Upper lobe of left lung (tissue), 6 donors: ENCODE measurements around the gene THBD. TPM values are rescaled to one million over a fixed set of nuclear protein-coding genes. Genes with fewer than 3 reads are reported as not detected.
A peak's percentile ranks its signal among the peaks of the same experiment; 100 is the strongest.

ENCODE experiments used
- ATAC-seq, 2 donors: fragments of 200-7000 bp; cut with Tn5 transposase; one replicate each; pipeline ENCODE4 v1.9.1; 2022; ENCODE audit warnings: mild to moderate bottlenecking in 2 of 2, moderate library complexity in 2 of 2; ENCODE audit not compliant: low FRiP score in 2 of 2
- DNase-seq, 2 donors: peaks; one replicate each; pipeline ENCODE4 v3.0.0-alpha.2; 2019 to 2020
- H3K27ac ChIP-seq, 4 donors: fragments of 200-600 bp; sonication (generic); one replicate each; pipeline ENCODE4 v1.5.1; 2016 to 2019
- H3K27me3 ChIP-seq, 4 donors: fragments of 200-600 bp; sonication (generic); one replicate each; pipeline ENCODE4 v1.5.1; 2017 to 2019
- H3K36me3 ChIP-seq, 4 donors: fragments of 200-600 bp; sonication (generic); one replicate each; pipeline ENCODE4 v1.5.1; 2016 to 2019
- H3K4me1 ChIP-seq, 4 donors: fragments of 200-600 bp; sonication (generic); one replicate each; pipeline ENCODE4 v1.5.1; 2018 to 2019
- H3K4me3 ChIP-seq, 4 donors: fragments of 200-600 bp; sonication (generic); one replicate each; pipeline ENCODE4 v1.5.1; 2017 to 2019; ENCODE audit warnings: mild to moderate bottlenecking in 2 of 4, moderate library complexity in 1 of 4
- H3K9me3 ChIP-seq, 4 donors: fragments of 200-600 bp; sonication (generic); one replicate each; pipeline ENCODE4 v1.5.1; 2018 to 2019
- EP300 ChIP-seq, 4 donors: sonication (generic); formaldehyde crosslinking; IDR thresholded peaks; one replicate each; pipeline ENCODE4 v1.5.1; 2017; ENCODE audit warnings: antibody characterized with exemption in 4 of 4, control low read depth in 2 of 4
- POLR2A ChIP-seq, 4 donors: fragments of 450-650 bp; IDR thresholded peaks; one replicate each; pipeline ENCODE4 v1.5.1; 2016 to 2017; ENCODE audit warnings: antibody characterized with exemption in 4 of 4, mild to moderate bottlenecking in 2 of 4
- POLR2AphosphoS5 ChIP-seq, 2 donors: sonication (generic); formaldehyde crosslinking; IDR thresholded peaks; one replicate each; pipeline ENCODE4 v1.5.1; 2017; ENCODE audit warnings: antibody characterized with exemption in 2 of 2
- WGBS, 2 donors: methylation state at CpG; one replicate each; pipeline ENCODE4 v1.1.5; 2017 to 2018; 5-methylcytosine and 5-hydroxymethylcytosine counted together
- total RNA-seq, 6 donors: library from RNA; depleted of rRNA in 4 of 6; stranded (reverse); fragments of >200 nt in 4 of 6; gene quantifications; one replicate each; pipeline versions ENCODE4 v1.1.0 to v1.2.1, GENCODE V29; 2016 to 2021
- TF ChIP-seq, protein P1 (sequence below), 6 experiments: fragments of 450-650 bp in 4 of 6; fragments of 200-600 bp in 2 of 6; sonication (generic) in 2 of 6; IDR thresholded peaks; one replicate each; pipeline ENCODE4 v1.5.1; 2016 to 2019; ENCODE audit warnings: antibody characterized with exemption in 6 of 6
- donor health status: DM: no; HTN: no; CAD: no; lungs with moderate emphysema.
- donor health status: DM: no; HTN: yes; CAD: no; lungs with severe emphysema.

The THBD gene
- total RNA-seq, 6 donors from 2014 or later: 17.8 to 235 (median 88.1) TPM

DNA sequence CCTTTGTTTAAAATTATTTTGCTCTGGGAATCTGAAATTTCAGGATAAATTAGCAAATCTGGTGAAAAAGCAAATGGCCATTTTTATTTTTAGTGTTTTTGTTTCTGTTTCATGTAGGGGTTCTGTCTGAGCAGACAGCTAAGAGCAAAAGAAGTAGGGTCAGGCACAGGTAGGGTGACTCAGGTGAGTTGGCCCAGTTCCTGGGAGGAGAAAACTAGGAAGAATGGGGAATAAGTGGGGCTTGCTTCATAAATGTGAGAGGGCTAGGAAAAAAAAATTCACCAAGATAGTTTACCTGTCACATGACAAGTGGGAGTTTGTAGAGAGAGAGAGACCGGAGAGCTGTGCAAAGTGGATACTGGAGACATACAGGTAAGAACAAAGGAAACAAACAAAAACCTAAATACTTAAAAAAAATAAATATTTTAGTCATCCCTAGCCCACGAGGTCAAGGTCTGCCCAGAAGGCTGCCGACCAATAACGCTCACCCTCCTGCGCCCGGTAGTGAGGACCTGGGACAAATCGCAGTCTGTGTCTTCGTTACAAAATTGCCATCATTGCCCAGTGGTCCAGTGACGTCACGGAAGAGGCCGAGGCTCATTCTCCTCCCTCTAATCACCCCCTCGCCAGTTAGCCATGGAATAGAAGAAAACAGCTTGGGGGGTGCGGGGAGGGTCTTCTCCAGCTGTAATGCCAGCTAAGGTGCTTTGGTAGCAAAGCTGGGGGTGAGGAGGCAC is 2.3 kb downstream of the THBD start:
- 45 to 48% methylated on average over 13 of the region's 13 CpGs for WGBS, 2 donors
- Histone ChIP-seq H3K4me1 (peaks cover 34 to 54% (median 45%) of the 10 kb centered on the region in 4 donors), H3K36me3 (no peaks in the 10 kb centered on the region), H3K27me3 (peaks cover 0 to 2% (median 0%) of the 10 kb centered on the region in 4 donors), H3K27ac (peak overlapping the region; percentile 85 to 89 (median 88)), H3K4me3 (peak overlapping the region; percentile 11 to 69 (median 55)), H3K9me3 (no peaks in the 10 kb centered on the region)
- no peak for DNase-seq
- TF ChIP-seq POLR2AphosphoS5 (IDR thresholded peaks at IDR 0.05) (no peak), POLR2A (IDR thresholded peaks at IDR 0.05) (no peak), EP300 (IDR thresholded peaks at IDR 0.05) (no peak)
- TF ChIP-seq, protein P1, sequence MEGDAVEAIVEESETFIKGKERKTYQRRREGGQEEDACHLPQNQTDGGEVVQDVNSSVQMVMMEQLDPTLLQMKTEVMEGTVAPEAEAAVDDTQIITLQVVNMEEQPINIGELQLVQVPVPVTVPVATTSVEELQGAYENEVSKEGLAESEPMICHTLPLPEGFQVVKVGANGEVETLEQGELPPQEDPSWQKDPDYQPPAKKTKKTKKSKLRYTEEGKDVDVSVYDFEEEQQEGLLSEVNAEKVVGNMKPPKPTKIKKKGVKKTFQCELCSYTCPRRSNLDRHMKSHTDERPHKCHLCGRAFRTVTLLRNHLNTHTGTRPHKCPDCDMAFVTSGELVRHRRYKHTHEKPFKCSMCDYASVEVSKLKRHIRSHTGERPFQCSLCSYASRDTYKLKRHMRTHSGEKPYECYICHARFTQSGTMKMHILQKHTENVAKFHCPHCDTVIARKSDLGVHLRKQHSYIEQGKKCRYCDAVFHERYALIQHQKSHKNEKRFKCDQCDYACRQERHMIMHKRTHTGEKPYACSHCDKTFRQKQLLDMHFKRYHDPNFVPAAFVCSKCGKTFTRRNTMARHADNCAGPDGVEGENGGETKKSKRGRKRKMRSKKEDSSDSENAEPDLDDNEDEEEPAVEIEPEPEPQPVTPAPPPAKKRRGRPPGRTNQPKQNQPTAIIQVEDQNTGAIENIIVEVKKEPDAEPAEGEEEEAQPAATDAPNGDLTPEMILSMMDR (IDR thresholded peaks at IDR 0.05): no peak
- no peak for ATAC-seq

DNA sequence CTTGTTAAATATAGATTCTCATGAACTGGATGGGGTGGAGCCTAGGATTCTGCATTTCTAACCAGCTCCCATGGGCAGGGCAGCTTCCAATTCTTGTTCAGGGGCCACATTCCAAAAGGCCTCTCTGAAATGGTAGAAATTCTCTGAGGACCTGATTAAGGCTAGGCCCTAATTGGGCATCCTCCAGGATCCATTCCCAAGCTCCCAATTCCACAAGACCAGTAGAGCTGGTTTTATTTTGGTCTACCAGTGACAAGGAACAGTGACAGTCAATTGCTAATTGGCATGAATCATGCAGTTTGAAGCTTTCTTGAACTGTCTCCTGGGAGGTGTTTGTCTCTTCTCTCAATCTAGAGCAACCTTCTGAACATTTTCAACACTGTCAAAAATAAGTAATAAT is 3.0 kb downstream of the THBD start:
- H3K9me3 ChIP-seq: no peaks in the 10 kb centered on the region
- no peaks in the 10 kb centered on the region for H3K36me3 ChIP-seq
- H3K27me3 ChIP-seq: peaks cover 0 to 2% (median 0%) of the 10 kb centered on the region in 4 donors
- DNase-seq: no peak
- H3K4me3 ChIP-seq: peak overlapping the region in 3 of 4 donors; percentile 53 to 69 (median 57)
- TF ChIP-seq EP300 (IDR thresholded peaks at IDR 0.05) (no peak), POLR2AphosphoS5 (IDR thresholded peaks at IDR 0.05) (no peak), POLR2A (IDR thresholded peaks at IDR 0.05) (no peak)
- TF ChIP-seq, protein P1 (IDR thresholded peaks at IDR 0.05): no peak
- no peak for ATAC-seq
- H3K4me1 ChIP-seq: peaks cover 34 to 54% (median 45%) of the 10 kb centered on the region in 4 donors
- H3K27ac ChIP-seq: peak overlapping the region in 3 of 4 donors; percentile 85 to 89 (median 88)

DNA sequence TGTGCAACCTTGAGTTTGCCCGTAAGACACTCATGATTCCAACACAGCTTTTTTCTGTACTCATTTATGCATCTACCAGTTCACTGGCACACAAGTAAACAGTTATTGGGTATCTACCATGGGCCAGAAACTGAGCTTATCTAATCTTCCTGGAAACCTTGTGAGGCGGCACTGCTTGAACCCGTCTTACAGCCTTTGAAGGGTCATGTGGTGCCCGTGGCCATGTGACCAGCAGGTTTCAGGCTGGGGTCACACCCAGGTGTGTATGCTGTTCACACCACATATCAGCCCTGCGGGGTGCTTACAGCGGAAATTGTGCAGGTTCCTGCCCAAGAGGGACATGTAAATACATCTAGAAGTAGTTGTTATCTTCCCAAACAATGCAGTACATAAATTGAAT is 6.1 kb downstream of the THBD start:
- 56 to 71% methylated on average over 3 to 6 of the region's 6 CpGs for WGBS, 2 donors
- TF ChIP-seq POLR2AphosphoS5 (IDR thresholded peaks at IDR 0.05): no peak
- H3K9me3 ChIP-seq: no peaks in the 10 kb centered on the region
- H3K4me1 ChIP-seq: peaks cover 10 to 23% (median 20%) of the 10 kb centered on the region in 4 donors
- peak in 1 of 2 donors; percentile 11 for DNase-seq
- H3K4me3 ChIP-seq: no peak overlapping the region
- no peaks in the 10 kb centered on the region for H3K36me3 ChIP-seq
- no peak for ATAC-seq
- H3K27me3 ChIP-seq: peaks cover 0 to 2% (median 0%) of the 10 kb centered on the region in 4 donors
- no peak overlapping the region for H3K27ac ChIP-seq

DNA sequence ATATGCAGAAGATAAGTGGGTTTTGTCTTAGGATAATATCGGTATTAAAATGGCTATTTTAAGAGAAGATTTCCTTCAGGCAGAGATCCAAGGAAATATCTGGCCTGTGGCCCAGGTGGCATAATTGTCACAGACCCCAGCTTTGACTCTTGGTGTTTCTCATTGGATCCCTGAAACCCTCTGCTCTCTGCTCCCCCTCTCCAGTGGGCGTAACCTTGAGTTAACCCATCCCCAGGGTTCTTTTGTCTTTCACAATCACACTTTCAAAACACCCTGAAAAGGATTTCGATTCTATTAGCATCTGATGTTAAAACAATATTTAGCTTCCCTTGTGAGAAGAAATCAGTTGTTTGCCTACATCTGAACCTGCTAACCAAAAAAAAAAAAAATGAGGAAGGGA is 7.2 kb downstream of the THBD start:
- DNase-seq (no peak), ATAC-seq (no peak)
- Histone ChIP-seq H3K36me3 (no peaks in the 10 kb centered on the region), H3K27ac (peak overlapping the region in 2 of 4 donors; percentile 8 to 53), H3K27me3 (no peaks in the 10 kb centered on the region), H3K4me3 (no peak overlapping the region), H3K4me1 (peaks cover 5 to 13% (median 9%) of the 10 kb centered on the region in 4 donors), H3K9me3 (no peaks in the 10 kb centered on the region)
- no peak for TF ChIP-seq EP300 (IDR thresholded peaks at IDR 0.05)
- no peak for TF ChIP-seq POLR2AphosphoS5 (IDR thresholded peaks at IDR 0.05)
- TF ChIP-seq, protein P1 (IDR thresholded peaks at IDR 0.05): no peak
- no peak for TF ChIP-seq POLR2A (IDR thresholded peaks at IDR 0.05)
- 41 to 55% methylated on average over 3 of the region's 3 CpGs for WGBS, 2 donors

DNA sequence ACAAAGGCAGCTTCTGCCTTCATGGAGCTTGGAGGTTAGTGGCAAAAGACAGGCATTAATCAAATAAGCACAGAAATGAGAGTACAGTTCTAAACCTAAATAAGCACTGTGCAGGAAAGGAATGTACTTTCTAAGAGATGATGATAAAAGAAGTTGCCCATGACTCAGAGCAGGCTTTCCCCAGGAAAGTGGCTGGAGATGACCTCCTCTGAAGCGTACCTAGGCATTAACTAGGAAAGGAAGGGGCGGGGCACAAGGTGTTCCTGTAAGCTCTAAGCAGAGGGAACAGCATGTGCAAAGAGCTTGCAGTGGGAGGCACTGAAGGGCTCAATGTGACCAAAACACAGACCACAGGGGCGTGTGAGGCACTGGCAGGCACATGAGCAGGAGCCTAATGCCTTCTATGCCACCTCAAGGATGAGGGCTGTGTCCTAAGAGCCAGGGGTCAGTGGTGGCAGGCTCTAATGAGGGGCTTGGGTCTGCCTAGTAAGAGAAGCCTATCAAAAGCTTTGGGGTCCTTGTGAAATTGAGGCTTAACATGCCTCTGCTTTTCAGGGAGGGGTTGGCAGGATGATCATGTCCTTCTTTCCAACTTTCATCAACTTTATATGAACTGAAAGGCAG is 9.5 kb downstream of the THBD start:
- DNase-seq (no peak), ATAC-seq (no peak)
- TF ChIP-seq POLR2AphosphoS5 (IDR thresholded peaks at IDR 0.05) (no peak), POLR2A (IDR thresholded peaks at IDR 0.05) (no peak), EP300 (IDR thresholded peaks at IDR 0.05) (no peak)
- TF ChIP-seq, protein P1 (IDR thresholded peaks at IDR 0.05): no peak
- Histone ChIP-seq H3K9me3 (no peaks in the 10 kb centered on the region), H3K4me1 (peaks cover 0 to 11% (median 7%) of the 10 kb centered on the region in 4 donors), H3K36me3 (no peaks in the 10 kb centered on the region), H3K4me3 (no peak overlapping the region), H3K27me3 (peaks cover 0 to 15% (median 5%) of the 10 kb centered on the region in 4 donors), H3K27ac (no peak overlapping the region)
- WGBS, 2 donors: 57 to 73% methylated on average over 2 to 3 of the region's 3 CpGs
